Neural crest cell (in vitro differentiated cells): Measurements from ENCODE around the gene MVB12B. TPM values are rescaled to one million over a fixed set of nuclear protein-coding genes. Genes with fewer than 3 reads are reported as not detected.

ENCODE experiments used
- DNase-seq: peaks from one replicate; pipeline ENCODE4 v3.0.0; 2021; ENCODE audit warnings: low read depth, mixed read lengths, low spot score
- H3K27ac Mint-ChIP-seq: one replicate; pipeline ENCODE4 v1.8.0; 2021; ENCODE audit warnings: mild to moderate bottlenecking, mixed read lengths; ENCODE audit not compliant: unreplicated experiment
- H3K27me3 Mint-ChIP-seq: 2 replicates; pipeline ENCODE4 v1.8.0; 2021; ENCODE audit warnings: low read depth, mild to moderate bottlenecking, mixed read lengths
- H3K36me3 Mint-ChIP-seq: 2 replicates; pipeline ENCODE4 v1.8.0; 2021; ENCODE audit warnings: low read depth, mild to moderate bottlenecking, mixed read lengths
- H3K4me1 Mint-ChIP-seq: 2 replicates; pipeline ENCODE4 v1.8.0; 2021; ENCODE audit warnings: mixed read lengths
- H3K4me3 Mint-ChIP-seq: one replicate; pipeline ENCODE4 v1.8.0; 2021; ENCODE audit warnings: mild to moderate bottlenecking, mixed read lengths
- H3K9me3 Mint-ChIP-seq: 2 replicates; pipeline ENCODE4 v1.8.0; 2021; ENCODE audit warnings: mixed read lengths
- total RNA-seq: library from RNA; stranded (reverse); gene quantifications from 2 replicates; pipeline ENCODE4 v1.2.1, GENCODE V29; 2021
- TF ChIP-seq, protein P1 (sequence below): fragments of 200-600 bp; sonication (generic); conservative IDR thresholded peaks from 2 replicates; pipeline ENCODE4 v1.5.0; 2021; ENCODE audit warnings: antibody characterized with exemption, mild to moderate bottlenecking

The MVB12B gene
- total RNA-seq, 1 donor from 2014 or later, result 68.1 TPM

- Mint-ChIP-seq H3K9me3 (no peaks in the 10 kb centered on the region), H3K27me3 (peaks cover 15% of the 10 kb centered on the region), H3K27ac (no peak overlapping the region), H3K36me3 (no peaks in the 10 kb centered on the region), H3K4me1 (peaks cover 6% of the 10 kb centered on the region), H3K4me3 (no peak overlapping the region)
- no peak for DNase-seq
- TF ChIP-seq, protein P1, sequence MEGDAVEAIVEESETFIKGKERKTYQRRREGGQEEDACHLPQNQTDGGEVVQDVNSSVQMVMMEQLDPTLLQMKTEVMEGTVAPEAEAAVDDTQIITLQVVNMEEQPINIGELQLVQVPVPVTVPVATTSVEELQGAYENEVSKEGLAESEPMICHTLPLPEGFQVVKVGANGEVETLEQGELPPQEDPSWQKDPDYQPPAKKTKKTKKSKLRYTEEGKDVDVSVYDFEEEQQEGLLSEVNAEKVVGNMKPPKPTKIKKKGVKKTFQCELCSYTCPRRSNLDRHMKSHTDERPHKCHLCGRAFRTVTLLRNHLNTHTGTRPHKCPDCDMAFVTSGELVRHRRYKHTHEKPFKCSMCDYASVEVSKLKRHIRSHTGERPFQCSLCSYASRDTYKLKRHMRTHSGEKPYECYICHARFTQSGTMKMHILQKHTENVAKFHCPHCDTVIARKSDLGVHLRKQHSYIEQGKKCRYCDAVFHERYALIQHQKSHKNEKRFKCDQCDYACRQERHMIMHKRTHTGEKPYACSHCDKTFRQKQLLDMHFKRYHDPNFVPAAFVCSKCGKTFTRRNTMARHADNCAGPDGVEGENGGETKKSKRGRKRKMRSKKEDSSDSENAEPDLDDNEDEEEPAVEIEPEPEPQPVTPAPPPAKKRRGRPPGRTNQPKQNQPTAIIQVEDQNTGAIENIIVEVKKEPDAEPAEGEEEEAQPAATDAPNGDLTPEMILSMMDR, result no peak
Measured at GRCh38 chr9:126503333-126504085, 176.9 kb downstream of the MVB12B start.

DNA sequence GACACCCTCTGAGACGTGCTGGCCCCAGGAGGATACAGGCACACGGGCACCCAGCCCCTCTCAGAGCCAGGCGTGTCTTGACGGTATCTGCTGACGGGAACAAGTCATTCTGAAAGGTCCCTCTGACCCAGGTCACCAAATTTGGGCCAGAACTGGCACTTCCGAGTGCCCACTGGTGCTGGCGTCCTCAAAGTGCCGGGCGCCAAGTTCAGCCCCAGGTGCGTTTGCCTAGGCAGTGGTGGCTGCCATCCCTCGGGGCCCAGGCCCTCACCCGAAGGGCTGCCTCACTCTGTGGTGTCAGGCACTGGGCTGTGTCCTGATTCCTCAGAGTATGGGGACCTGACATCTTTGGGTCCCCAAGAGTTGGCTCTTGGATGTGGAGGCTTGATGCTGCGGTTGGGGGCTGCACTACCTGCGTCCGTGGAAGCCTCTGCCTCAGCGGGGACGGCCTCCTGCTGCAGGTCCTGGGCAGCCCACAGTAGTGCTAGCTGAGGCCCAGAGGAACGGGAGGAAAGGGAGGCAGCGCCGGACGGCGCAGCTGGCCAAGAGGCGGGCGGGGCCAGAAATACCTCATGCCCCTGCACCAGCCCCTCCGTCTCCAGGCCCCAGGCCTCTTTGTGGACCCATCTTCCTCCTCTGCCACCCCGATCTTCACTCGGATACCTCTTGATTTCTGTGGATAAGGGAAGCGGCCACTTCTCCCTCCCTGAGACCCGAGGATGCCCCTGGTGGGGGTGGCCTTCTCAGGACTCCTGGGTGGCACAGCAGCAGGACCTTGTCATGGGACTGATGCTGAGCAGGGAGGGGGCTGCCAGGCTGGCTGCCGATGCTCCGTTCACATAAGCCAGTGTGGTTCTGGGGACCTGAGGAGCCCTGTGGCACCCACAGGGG lies 177.7 kb downstream of the MVB12B start:
- no peak for DNase-seq
- Mint-ChIP-seq H3K4me1 (peaks cover 6% of the 10 kb centered on the region), H3K27ac (no peak overlapping the region), H3K36me3 (no peaks in the 10 kb centered on the region), H3K27me3 (peaks cover 20% of the 10 kb centered on the region), H3K4me3 (no peak overlapping the region), H3K9me3 (no peaks in the 10 kb centered on the region)
- TF ChIP-seq, protein P1, result no peak

DNA sequence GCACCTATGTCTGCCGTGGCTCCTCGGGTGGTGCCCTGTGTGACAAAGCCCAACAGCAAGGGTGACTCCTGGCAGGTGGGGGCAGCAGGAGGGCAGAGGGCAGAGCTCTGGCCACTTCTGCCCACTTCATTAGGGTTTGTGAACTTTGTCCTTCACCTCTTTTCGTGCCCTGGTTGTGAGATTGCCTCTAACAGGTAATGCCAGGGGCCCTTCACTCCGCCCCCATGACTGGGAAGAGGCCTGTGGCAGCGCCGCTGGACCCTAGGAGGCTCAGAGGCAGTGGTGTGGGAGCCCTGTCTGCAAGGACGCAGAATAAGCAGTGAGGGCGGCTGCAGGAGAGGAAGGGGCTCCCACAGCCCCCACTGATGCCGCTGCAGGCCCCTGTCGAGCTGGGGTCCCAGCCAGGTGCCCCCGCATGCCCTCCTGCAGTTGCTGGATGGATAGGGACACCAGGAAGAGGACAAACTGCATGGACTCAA lies 178.4 kb downstream of the MVB12B start:
- TF ChIP-seq, protein P1, result no peak
- H3K27me3 Mint-ChIP-seq, result peaks cover 16% of the 10 kb centered on the region
- H3K9me3 Mint-ChIP-seq, result no peaks in the 10 kb centered on the region
- H3K27ac Mint-ChIP-seq, result no peak overlapping the region
- DNase-seq, result no peak
- H3K4me1 Mint-ChIP-seq, result peaks cover 6% of the 10 kb centered on the region
- no peak overlapping the region for H3K4me3 Mint-ChIP-seq
- H3K36me3 Mint-ChIP-seq, result no peaks in the 10 kb centered on the region

DNA sequence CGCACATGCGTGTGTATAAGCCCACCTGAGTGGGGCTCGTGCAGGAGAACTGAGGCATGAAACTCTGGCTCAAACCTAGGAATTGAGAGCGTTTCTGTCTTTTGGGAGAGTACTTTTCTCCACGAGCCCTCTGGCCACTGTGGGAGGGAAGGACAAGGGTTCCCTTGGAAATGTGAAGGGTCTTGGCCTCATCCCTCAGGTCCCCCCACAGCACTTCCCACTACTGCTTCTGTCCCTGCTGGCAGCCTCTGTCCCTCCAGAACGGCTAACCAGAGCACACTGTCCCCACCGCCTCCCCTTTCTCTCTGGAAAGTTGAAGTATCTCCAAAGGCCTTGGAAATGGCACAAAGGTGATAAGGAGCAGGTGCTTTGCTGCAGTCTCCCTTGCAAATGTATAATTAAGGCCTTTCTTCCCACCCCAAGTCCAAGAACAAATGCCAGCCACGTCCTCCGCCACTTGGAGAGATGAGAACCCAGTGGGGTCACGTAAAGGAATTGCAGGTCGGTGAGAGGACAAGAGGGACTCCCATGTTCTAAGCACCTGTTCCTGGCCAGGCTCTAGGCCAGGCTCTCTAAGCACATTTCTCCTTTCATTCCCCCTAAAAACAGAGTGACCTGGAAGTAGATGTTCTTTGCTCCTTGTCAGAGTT lies 179.2 kb downstream of the MVB12B start:
- Mint-ChIP-seq H3K9me3 (no peaks in the 10 kb centered on the region), H3K27ac (peak overlapping the region; percentile 27), H3K36me3 (no peaks in the 10 kb centered on the region), H3K27me3 (peaks cover 7% of the 10 kb centered on the region), H3K4me3 (no peak overlapping the region), H3K4me1 (peaks cover 4% of the 10 kb centered on the region)
- TF ChIP-seq, protein P1, result no peak
- DNase-seq, result no peak
